Liver (tissue), 3 donors: ENCODE data around the gene ZBTB4.

Experiments
- GABPA ChIP-seq, 2 donors: IDR thresholded peaks in 1 of 2; conservative IDR thresholded peaks in 1 of 2; 2 replicates each; pipeline ENCODE4 v1.6.1; 2016; ENCODE audit warnings: antibody characterized with exemption in 2 of 2, mild to moderate bottlenecking in 1 of 2, moderate library complexity in 1 of 2
- RAD21 ChIP-seq, 2 donors: IDR thresholded peaks; 2 replicates each; pipeline ENCODE4 v1.6.1; 2016; ENCODE audit warnings: antibody characterized with exemption in 2 of 2, mild to moderate bottlenecking in 2 of 2
- REST ChIP-seq: IDR thresholded peaks from 2 replicates; pipeline ENCODE4 v1.6.1; 2016; ENCODE audit warnings: antibody characterized with exemption, mild to moderate bottlenecking
- TAF1 ChIP-seq: conservative IDR thresholded peaks from 2 replicates; pipeline ENCODE4 v1.6.1; 2016; ENCODE audit warnings: antibody characterized with exemption, mild to moderate bottlenecking
- TF ChIP-seq, protein P1 (sequence below): fragments of 150-350 bp; IDR thresholded peaks from 2 replicates; pipeline ENCODE4 v1.5.1; 2017; ENCODE audit warnings: improper control_type of control experiment, low read depth, low read length; ENCODE audit not compliant: missing input control
- TF ChIP-seq, protein P2 (sequence below): IDR thresholded peaks from 2 replicates; pipeline ENCODE4 v1.6.1; 2016; ENCODE audit warnings: antibody characterized with exemption
- TF ChIP-seq, protein P3 (sequence below): IDR thresholded peaks from 2 replicates; pipeline ENCODE4 v1.6.1; 2016; ENCODE audit warnings: antibody characterized with exemption
- donor health status: healthy.
- donor health status: healthy.

DNA sequence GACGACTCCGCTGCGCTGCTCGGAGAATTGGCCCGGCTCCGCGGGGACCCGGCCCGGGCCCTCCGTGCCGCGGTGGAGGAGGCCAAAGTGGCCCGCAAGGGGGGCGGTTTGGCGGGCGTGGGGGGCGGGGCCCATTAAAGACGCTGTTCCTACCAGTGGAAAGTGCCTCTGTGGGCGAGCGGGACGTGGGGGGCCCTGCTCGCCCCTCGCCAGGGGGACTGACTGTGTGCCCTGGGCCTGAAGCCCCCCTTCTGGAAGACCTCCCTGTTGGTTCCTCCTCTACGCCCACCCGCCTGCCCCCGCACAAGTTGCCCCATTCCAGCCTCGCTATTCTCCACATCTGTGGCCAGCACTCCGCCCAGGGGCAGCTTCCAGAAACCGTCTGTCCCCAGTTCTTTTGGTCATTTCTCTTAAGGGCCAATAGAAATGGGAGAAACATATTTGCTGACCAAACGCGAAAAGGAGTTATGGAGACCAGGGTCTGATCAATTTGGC is 42.0 kb downstream of the ZBTB4 start:
- TF ChIP-seq, protein P1, sequence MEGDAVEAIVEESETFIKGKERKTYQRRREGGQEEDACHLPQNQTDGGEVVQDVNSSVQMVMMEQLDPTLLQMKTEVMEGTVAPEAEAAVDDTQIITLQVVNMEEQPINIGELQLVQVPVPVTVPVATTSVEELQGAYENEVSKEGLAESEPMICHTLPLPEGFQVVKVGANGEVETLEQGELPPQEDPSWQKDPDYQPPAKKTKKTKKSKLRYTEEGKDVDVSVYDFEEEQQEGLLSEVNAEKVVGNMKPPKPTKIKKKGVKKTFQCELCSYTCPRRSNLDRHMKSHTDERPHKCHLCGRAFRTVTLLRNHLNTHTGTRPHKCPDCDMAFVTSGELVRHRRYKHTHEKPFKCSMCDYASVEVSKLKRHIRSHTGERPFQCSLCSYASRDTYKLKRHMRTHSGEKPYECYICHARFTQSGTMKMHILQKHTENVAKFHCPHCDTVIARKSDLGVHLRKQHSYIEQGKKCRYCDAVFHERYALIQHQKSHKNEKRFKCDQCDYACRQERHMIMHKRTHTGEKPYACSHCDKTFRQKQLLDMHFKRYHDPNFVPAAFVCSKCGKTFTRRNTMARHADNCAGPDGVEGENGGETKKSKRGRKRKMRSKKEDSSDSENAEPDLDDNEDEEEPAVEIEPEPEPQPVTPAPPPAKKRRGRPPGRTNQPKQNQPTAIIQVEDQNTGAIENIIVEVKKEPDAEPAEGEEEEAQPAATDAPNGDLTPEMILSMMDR = no peak
- TF ChIP-seq REST (no peak), RAD21 (IDR thresholded peaks at IDR 0.05) (no peak), TAF1 (no peak), GABPA (IDR thresholded peaks at IDR 0.05 in 1 of 2, conservative IDR thresholded peaks at IDR 0.05 in 1 of 2) (no peak)
- TF ChIP-seq, protein P2, sequence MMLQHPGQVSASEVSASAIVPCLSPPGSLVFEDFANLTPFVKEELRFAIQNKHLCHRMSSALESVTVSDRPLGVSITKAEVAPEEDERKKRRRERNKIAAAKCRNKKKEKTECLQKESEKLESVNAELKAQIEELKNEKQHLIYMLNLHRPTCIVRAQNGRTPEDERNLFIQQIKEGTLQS = no peak
- TF ChIP-seq, protein P3, sequence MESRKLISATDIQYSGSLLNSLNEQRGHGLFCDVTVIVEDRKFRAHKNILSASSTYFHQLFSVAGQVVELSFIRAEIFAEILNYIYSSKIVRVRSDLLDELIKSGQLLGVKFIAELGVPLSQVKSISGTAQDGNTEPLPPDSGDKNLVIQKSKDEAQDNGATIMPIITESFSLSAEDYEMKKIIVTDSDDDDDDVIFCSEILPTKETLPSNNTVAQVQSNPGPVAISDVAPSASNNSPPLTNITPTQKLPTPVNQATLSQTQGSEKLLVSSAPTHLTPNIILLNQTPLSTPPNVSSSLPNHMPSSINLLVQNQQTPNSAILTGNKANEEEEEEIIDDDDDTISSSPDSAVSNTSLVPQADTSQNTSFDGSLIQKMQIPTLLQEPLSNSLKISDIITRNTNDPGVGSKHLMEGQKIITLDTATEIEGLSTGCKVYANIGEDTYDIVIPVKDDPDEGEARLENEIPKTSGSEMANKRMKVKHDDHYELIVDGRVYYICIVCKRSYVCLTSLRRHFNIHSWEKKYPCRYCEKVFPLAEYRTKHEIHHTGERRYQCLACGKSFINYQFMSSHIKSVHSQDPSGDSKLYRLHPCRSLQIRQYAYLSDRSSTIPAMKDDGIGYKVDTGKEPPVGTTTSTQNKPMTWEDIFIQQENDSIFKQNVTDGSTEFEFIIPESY = no peak
